Measurements from ENCODE around the gene NOP14.

The NOP14 gene

DNA sequence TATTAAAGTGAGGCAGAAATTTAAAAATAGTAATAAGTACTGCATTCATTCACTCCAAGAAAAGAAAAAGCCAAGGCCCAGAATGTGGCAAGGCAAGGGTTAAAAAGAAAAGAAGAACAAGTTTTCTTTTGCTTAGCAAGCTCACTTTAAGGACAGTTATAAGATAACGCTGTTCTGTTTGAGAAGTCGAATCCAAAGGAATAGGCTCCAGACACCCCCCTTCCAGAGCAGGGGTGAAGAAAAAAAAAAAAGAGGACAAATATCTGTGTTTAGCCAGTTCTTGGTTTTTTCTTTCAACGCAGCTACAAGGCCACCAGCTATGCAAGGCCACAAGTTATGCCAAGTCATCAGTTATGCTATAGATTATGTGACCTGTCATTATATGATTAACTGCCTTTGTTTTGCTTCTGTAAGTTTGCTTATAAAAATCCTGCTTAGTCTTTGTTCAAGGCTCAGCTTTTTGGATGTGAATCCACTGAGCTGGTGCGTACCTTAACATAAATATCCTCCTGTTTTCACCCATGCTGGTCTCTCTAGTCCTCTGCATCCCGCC, 1.6 kb upstream of the NOP14 start:
- peaks cover 18% of the 10 kb centered on the region for H3K4me1 ChIP-seq (ENCODE audit: control insufficient read depth, low read length)
- no peaks in the 10 kb centered on the region for H3K27me3 ChIP-seq (ENCODE audit: control insufficient read depth, low read length)
- peak overlapping the region; percentile 77 for H3K4me2 ChIP-seq (ENCODE audit: low read length)
- no peak overlapping the region for H3K27ac ChIP-seq (ENCODE audit: low read depth, low read length)
- peak overlapping the region; percentile 91 for H3K4me3 ChIP-seq (ENCODE audit: low read length)
- no peak for TF ChIP-seq EZH2phosphoT487 (IDR thresholded peaks at IDR 0.05; ENCODE audit: borderline replicate concordance, low read length)
- TF ChIP-seq CTCF (IDR thresholded peaks at IDR 0.05; ENCODE audit: low read depth, low read length, poor library complexity, severe bottlenecking), result no peak
- H3K9me2 ChIP-seq (replicated peaks; ENCODE audit: control insufficient read depth, low read length), result no peaks in the 10 kb centered on the region
- H3K9me3 ChIP-seq (ENCODE audit: control insufficient read depth, insufficient read depth, low read length), result no peaks in the 10 kb centered on the region
- 0 out of 2 replicates have a peak, but pooled peaks cover 3% of the 10 kb centered on the region for H3F3A ChIP-seq (ENCODE audit: control insufficient read depth, insufficient read depth)
- peaks cover 37% of the 10 kb centered on the region for H3K79me2 ChIP-seq (ENCODE audit: control insufficient read depth, low read length)
- peaks cover 12% of the 10 kb centered on the region for H4K20me1 ChIP-seq (ENCODE audit: control insufficient read depth, insufficient read depth, low read depth, low read length)
- H3K36me3 ChIP-seq (ENCODE audit: control insufficient read depth, low read length), result peaks cover 26% of the 10 kb centered on the region

DNA sequence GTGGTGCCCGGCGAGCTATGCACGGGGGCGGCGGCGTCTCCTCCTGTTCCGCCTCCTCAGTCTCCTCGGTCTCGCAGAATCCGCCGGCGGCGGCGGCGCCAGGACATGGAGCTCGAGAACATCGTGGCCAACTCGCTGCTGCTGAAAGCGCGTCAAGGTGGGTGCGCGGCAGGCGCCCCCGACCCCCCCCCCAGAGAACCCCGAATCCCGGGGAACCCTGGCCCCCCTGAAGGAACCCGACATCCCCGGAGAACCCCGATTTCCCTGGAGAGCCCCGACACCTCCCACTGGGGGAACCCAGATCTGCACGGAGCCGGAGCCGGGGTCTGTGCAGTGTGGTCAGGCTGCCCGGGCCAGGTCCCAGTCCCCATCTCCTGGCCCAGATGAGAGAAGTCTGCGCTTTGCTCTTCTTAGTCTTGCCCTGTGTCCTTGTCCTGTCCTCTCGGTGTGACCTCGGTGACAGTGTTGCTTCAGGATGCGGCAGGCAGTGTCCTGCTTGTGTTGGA, 813 bp upstream of the NOP14 start:
- Histone ChIP-seq H3K4me3 (ENCODE audit: low read length) (peak overlapping the region; percentile 91), H3F3A (ENCODE audit: control insufficient read depth, insufficient read depth) (peaks cover 4% of the 10 kb centered on the region; the same call in 1 of the 2 replicates), H3K4me2 (ENCODE audit: low read length) (peak overlapping the region; percentile 77), H3K27me3 (ENCODE audit: control insufficient read depth, low read length) (no peaks in the 10 kb centered on the region), H3K79me2 (ENCODE audit: control insufficient read depth, low read length) (peaks cover 45% of the 10 kb centered on the region), H3K27ac (ENCODE audit: low read depth, low read length) (no peak overlapping the region), H3K9me2 (replicated peaks; ENCODE audit: control insufficient read depth, low read length) (no peaks in the 10 kb centered on the region), H3K9me3 (ENCODE audit: control insufficient read depth, insufficient read depth, low read length) (no peaks in the 10 kb centered on the region), H3K36me3 (ENCODE audit: control insufficient read depth, low read length) (peaks cover 33% of the 10 kb centered on the region), H3K4me1 (ENCODE audit: control insufficient read depth, low read length) (peaks cover 18% of the 10 kb centered on the region), H4K20me1 (ENCODE audit: control insufficient read depth, insufficient read depth, low read depth, low read length) (peaks cover 12% of the 10 kb centered on the region)
- TF ChIP-seq EZH2phosphoT487 (IDR thresholded peaks at IDR 0.05; ENCODE audit: borderline replicate concordance, low read length), result no peak
- TF ChIP-seq CTCF (IDR thresholded peaks at IDR 0.05; ENCODE audit: low read depth, low read length, poor library complexity, severe bottlenecking), result no peak

- H3K4me2 ChIP-seq (ENCODE audit: low read length), result peak overlapping the region; percentile 77
- peak overlapping the region; percentile 70 for H3K27ac ChIP-seq (ENCODE audit: low read depth, low read length)
- TF ChIP-seq CTCF (IDR thresholded peaks at IDR 0.05; ENCODE audit: low read depth, low read length, poor library complexity, severe bottlenecking) (no peak), EZH2phosphoT487 (IDR thresholded peaks at IDR 0.05; ENCODE audit: borderline replicate concordance, low read length) (no peak)
- no peaks in the 10 kb centered on the region for H3K9me3 ChIP-seq (ENCODE audit: control insufficient read depth, insufficient read depth, low read length)
- H3K4me3 ChIP-seq (ENCODE audit: low read length), result peak overlapping the region; percentile 91
- H3K27me3 ChIP-seq (ENCODE audit: control insufficient read depth, low read length), result no peaks in the 10 kb centered on the region
- peaks cover 22% of the 10 kb centered on the region for H3K4me1 ChIP-seq (ENCODE audit: control insufficient read depth, low read length)
- H4K20me1 ChIP-seq (ENCODE audit: control insufficient read depth, insufficient read depth, low read depth, low read length), result peaks cover 22% of the 10 kb centered on the region
- no peaks in the 10 kb centered on the region for H3K9me2 ChIP-seq (replicated peaks; ENCODE audit: control insufficient read depth, low read length)
- H3K36me3 ChIP-seq (ENCODE audit: control insufficient read depth, low read length), result peaks cover 46% of the 10 kb centered on the region
- peaks cover 58% of the 10 kb centered on the region for H3K79me2 ChIP-seq (ENCODE audit: control insufficient read depth, low read length)
- peaks cover 14% of the 10 kb centered on the region for H3F3A ChIP-seq (ENCODE audit: control insufficient read depth, insufficient read depth)
Measured at GRCh38 chr4:2962614-2963174, 512 bp downstream of the NOP14 start.
